H9 (cell line): Measurements from ENCODE around the gene FHOD3. TPM values are rescaled to one million over a fixed set of nuclear protein-coding genes. Genes with fewer than 3 reads are reported as not detected.

Source experiments
- DNase-seq: peaks from one replicate; pipeline ENCODE4 v3.0.0-alpha.2; 2017
- H2AFZ ChIP-seq: one replicate; pipeline ENCODE4 v1.6.1; 2013; ENCODE audit warnings: mild to moderate bottlenecking, low read length, control low read depth, moderate library complexity
- H2AK5ac ChIP-seq: 2 replicates; pipeline ENCODE4 v1.6.1; 2013; ENCODE audit warnings: low read length, control low read depth, mixed read lengths; ENCODE audit not compliant: insufficient read length
- H2BK120ac ChIP-seq: one replicate; pipeline ENCODE4 v1.6.1; 2013; ENCODE audit warnings: low read depth, mild to moderate bottlenecking, low read length, control low read depth, inconsistent platforms; ENCODE audit not compliant: poor library complexity, severe bottlenecking
- H2BK12ac ChIP-seq: 2 replicates; pipeline ENCODE4 v1.6.1; 2013; ENCODE audit warnings: low read length, control low read depth, mixed read lengths, low read depth; ENCODE audit not compliant: insufficient read length
- H2BK15ac ChIP-seq: 2 replicates; pipeline ENCODE4 v1.6.1; 2013; ENCODE audit warnings: low read depth, low read length, control low read depth
- H2BK20ac ChIP-seq: one replicate; pipeline ENCODE4 v1.6.1; 2013; ENCODE audit warnings: low read depth, mild to moderate bottlenecking, low read length, control low read depth, inconsistent platforms; ENCODE audit not compliant: poor library complexity, severe bottlenecking
- H2BK5ac ChIP-seq: 2 replicates; pipeline ENCODE4 v1.6.1; 2013; ENCODE audit warnings: low read length, control low read depth, mixed read lengths; ENCODE audit not compliant: insufficient read length
- H3K14ac ChIP-seq: 2 replicates; pipeline ENCODE4 v1.6.1; 2013; ENCODE audit warnings: low read length, control low read depth; ENCODE audit not compliant: insufficient read depth
- H3K18ac ChIP-seq: 2 replicates; pipeline ENCODE4 v1.6.1; 2013; ENCODE audit warnings: low read depth, mild to moderate bottlenecking, mixed read lengths, low read length, control low read depth; ENCODE audit not compliant: insufficient read length
- H3K23ac ChIP-seq: 2 replicates; pipeline ENCODE4 v1.6.1; 2013; ENCODE audit warnings: low read length, control low read depth, mixed read lengths, low read depth; ENCODE audit not compliant: insufficient read length
- H3K23me2 ChIP-seq: 2 replicates; pipeline ENCODE4 v1.6.1; 2013; ENCODE audit warnings: low read depth, mild to moderate bottlenecking, mixed read lengths, low read length, control low read depth; ENCODE audit not compliant: insufficient read length, poor library complexity, severe bottlenecking
- H3K27ac ChIP-seq: 2 replicates; pipeline ENCODE4 v1.5.1; 2013; ENCODE audit warnings: low read length, control low read depth, mixed read lengths, low read depth; ENCODE audit not compliant: insufficient read length
- H3K27me3 ChIP-seq: 2 replicates; pipeline ENCODE4 v1.6.1; 2013; ENCODE audit warnings: low read length, control low read depth, inconsistent platforms; ENCODE audit not compliant: insufficient read depth
- H3K4ac ChIP-seq: 2 replicates; pipeline ENCODE4 v1.6.1; 2013; ENCODE audit warnings: low read depth, mild to moderate bottlenecking, control low read depth, inconsistent platforms, low read length, moderate library complexity
- H3K4me1 ChIP-seq: 2 replicates; pipeline ENCODE4 v1.6.1; 2013; ENCODE audit warnings: low read length, control low read depth, inconsistent platforms; ENCODE audit not compliant: insufficient read depth
- H3K4me2 ChIP-seq: 2 replicates; pipeline ENCODE4 v1.6.1; 2013; ENCODE audit warnings: low read length, control low read depth, mixed read lengths; ENCODE audit not compliant: insufficient read length, insufficient read depth
- H3K56ac ChIP-seq: 2 replicates; pipeline ENCODE4 v1.6.1; 2013; ENCODE audit warnings: low read depth, mild to moderate bottlenecking, mixed read lengths, low read length, control low read depth; ENCODE audit not compliant: insufficient read length
- H3K79me1 ChIP-seq: 2 replicates; pipeline ENCODE4 v1.6.1; 2013; ENCODE audit warnings: low read depth, mild to moderate bottlenecking, moderate library complexity, low read length, control low read depth, inconsistent platforms; ENCODE audit not compliant: insufficient read depth, poor library complexity, severe bottlenecking
- H3K79me2 ChIP-seq: 2 replicates; pipeline ENCODE4 v1.6.1; 2013; ENCODE audit warnings: low read length, control low read depth, inconsistent platforms; ENCODE audit not compliant: insufficient read depth
- H3K9ac ChIP-seq: 2 replicates; pipeline ENCODE4 v1.6.1; 2013; ENCODE audit warnings: low read length, control low read depth, mixed read lengths; ENCODE audit not compliant: insufficient read length; ENCODE audit errors: extremely low read depth
- H3K9me3 ChIP-seq: one replicate; pipeline ENCODE4 v1.6.1; 2013; ENCODE audit warnings: low read depth, low read length, inconsistent platforms; ENCODE audit not compliant: control insufficient read depth
- H3T11ph ChIP-seq: one replicate; pipeline ENCODE4 v1.6.1; 2013; ENCODE audit warnings: mild to moderate bottlenecking, low read length, control low read depth, inconsistent platforms
- H4K20me1 ChIP-seq: one replicate; pipeline ENCODE4 v1.6.1; 2013; ENCODE audit not compliant: control insufficient read depth, insufficient read length, insufficient read depth
- H4K5ac ChIP-seq: 2 replicates; pipeline ENCODE4 v1.6.1; 2013; ENCODE audit warnings: low read depth, mild to moderate bottlenecking, mixed read lengths, low read length, control low read depth; ENCODE audit not compliant: insufficient read length
- H4K8ac ChIP-seq: replicated peaks from 2 replicates; pipeline ENCODE4 v1.6.1; 2013; ENCODE audit warnings: low read length, control low read depth, mixed read lengths, low read depth; ENCODE audit not compliant: insufficient read length
- H4K91ac ChIP-seq: 2 replicates; pipeline ENCODE4 v1.6.1; 2013; ENCODE audit warnings: low read depth, mild to moderate bottlenecking, moderate library complexity, mixed read lengths, low read length, control low read depth; ENCODE audit not compliant: insufficient read length
- H3K27ac Mint-ChIP-seq, 3 experiments: 2 replicates in 2 of 3; 3 replicates in 1 of 3; pipeline ENCODE4 v1.8.0; 2020 to 2021; ENCODE audit warnings: mixed read lengths in 3 of 3, mild to moderate bottlenecking in 1 of 3, moderate library complexity in 1 of 3
- H3K27me3 Mint-ChIP-seq: 2 replicates; pipeline ENCODE4 v1.8.0; 2021; ENCODE audit warnings: low read depth, mild to moderate bottlenecking, moderate library complexity, mixed read lengths
- H3K36me3 Mint-ChIP-seq, 3 experiments: 2 replicates in 2 of 3; 3 replicates in 1 of 3; pipeline ENCODE4 v1.8.0; 2020 to 2021; ENCODE audit warnings: low read depth in 3 of 3, mixed read lengths in 3 of 3; ENCODE audit not compliant: insufficient read depth in 1 of 3
- H3K4me1 Mint-ChIP-seq, 2 experiments: 2 replicates each; pipeline ENCODE4 v1.8.0; 2020; ENCODE audit warnings: mixed read lengths in 2 of 2
- H3K4me3 Mint-ChIP-seq, 2 experiments: 2 replicates in 1 of 2; 3 replicates in 1 of 2; pipeline ENCODE4 v1.8.0; 2020 to 2021; ENCODE audit warnings: mild to moderate bottlenecking in 2 of 2, mixed read lengths in 2 of 2, moderate library complexity in 1 of 2
- H3K9me3 Mint-ChIP-seq, 2 experiments: 2 replicates in 1 of 2; 3 replicates in 1 of 2; pipeline ENCODE4 v1.8.0; 2020; ENCODE audit warnings: mild to moderate bottlenecking in 2 of 2, mixed read lengths in 2 of 2, moderate library complexity in 1 of 2
- CTCF ChIP-seq: fragments of 200-600 bp; sonication (generic); conservative IDR thresholded peaks from 3 replicates; pipeline ENCODE4 v1.8.0; 2021; ENCODE audit warnings: antibody characterized with exemption, mild to moderate bottlenecking
- WGBS: extraction: QIAGEN DNeasy Blood & Tissue Kit; methylation state at CpG from one replicate; pipeline ENCODE4 v1.1.7; 2013; ENCODE audit warnings: missing lambda C conversion rate, low lambda C conversion rate, mixed read lengths; ENCODE audit not compliant: insufficient read length; ENCODE audit errors: extremely low coverage; 5-methylcytosine and 5-hydroxymethylcytosine counted together
- total RNA-seq: library from RNA; stranded (reverse); gene quantifications from 2 replicates; pipeline ENCODE4 v1.2.1, GENCODE V29; 2021

Gene FHOD3
- total RNA-seq, 1 experiment from 2014 or later = 8.0 TPM

DNA sequence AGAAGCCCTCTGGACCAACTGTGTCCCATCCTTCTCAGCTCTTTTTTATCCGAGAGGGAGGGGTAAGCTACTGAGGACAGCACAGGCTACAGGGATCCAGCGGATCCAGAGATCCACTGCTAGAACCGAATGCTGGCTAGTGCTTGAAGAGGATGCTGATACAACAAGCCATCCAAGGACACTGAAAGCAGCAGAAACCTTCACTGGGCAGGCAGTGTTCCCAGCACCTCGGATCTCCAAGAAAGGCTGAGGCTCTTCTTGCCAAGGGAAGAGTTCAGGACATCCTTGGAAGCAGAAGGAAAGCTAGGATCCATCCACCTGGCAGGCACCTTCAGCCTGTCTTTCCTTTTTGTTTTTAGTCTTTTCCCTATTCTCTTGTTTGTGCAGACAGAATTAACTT lies 13.2 kb upstream of the FHOD3 start:
- Histone ChIP-seq H3K4ac (no peak overlapping the region), H3K4me2 (no peak overlapping the region), H3K56ac (no peak overlapping the region), H3K79me2 (no peaks in the 10 kb centered on the region), H4K5ac (no peak overlapping the region), H2BK5ac (no peak overlapping the region), H3K23ac (no peak overlapping the region), H3K14ac (no peak overlapping the region), H2BK12ac (no peak overlapping the region), H3K9ac (no peak overlapping the region), H3K27me3 (no peaks in the 10 kb centered on the region), H4K20me1 (no peaks in the 10 kb centered on the region), H3K23me2 (no peaks in the 10 kb centered on the region), H4K8ac (no peak overlapping the region), H3K4me1 (no peaks in the 10 kb centered on the region), H2AFZ (no peak overlapping the region), H3K27ac (no peak overlapping the region), H3T11ph (no peak overlapping the region), H3K18ac (no peak overlapping the region), H2BK20ac (no peak overlapping the region), H2BK120ac (no peak overlapping the region), H3K79me1 (no peaks in the 10 kb centered on the region), H3K9me3 (no peaks in the 10 kb centered on the region), H4K91ac (no peak overlapping the region), H2AK5ac (no peak overlapping the region), H2BK15ac (no peak overlapping the region)
- no peak for DNase-seq
- Mint-ChIP-seq H3K36me3 (peaks cover 0 to 7% (median 0%) of the 10 kb centered on the region in 3 experiments; a peak in 3 of 7 replicates), H3K27ac (no peak overlapping the region), H3K27me3 (peaks cover 8% of the 10 kb centered on the region), H3K4me1 (peaks cover 0 to 2% of the 10 kb centered on the region in 2 experiments; a peak in 3 of 4 replicates), H3K4me3 (no peak overlapping the region), H3K9me3 (peaks cover 4 to 7% of the 10 kb centered on the region in 2 experiments)
- TF ChIP-seq CTCF = no peak
- WGBS = no CpG with 5 or more reads among the region's 4 CpGs
